Progenitor cell of endocrine pancreas (in vitro differentiated cells): ENCODE measurements around the gene CLCN3. TPM values are rescaled to one million over a fixed set of nuclear protein-coding genes. Genes with fewer than 3 reads are reported as not detected.
A peak's percentile ranks its signal among the peaks of the same experiment; 100 is the strongest.

Experiments used
- DNase-seq: peaks from one replicate; pipeline ENCODE4 v3.0.0; 2021; ENCODE audit warnings: low spot score; ENCODE audit not compliant: unreplicated experiment
- H3K27ac Mint-ChIP-seq: 2 replicates; pipeline ENCODE4 v1.8.0; 2021; ENCODE audit warnings: mild to moderate bottlenecking, moderate library complexity, mixed read lengths
- H3K27me3 Mint-ChIP-seq: 2 replicates; pipeline ENCODE4 v1.8.0; 2021; ENCODE audit warnings: mixed read lengths
- H3K36me3 Mint-ChIP-seq: 2 replicates; pipeline ENCODE4 v1.8.0; 2022; ENCODE audit warnings: mixed read lengths; ENCODE audit not compliant: insufficient read depth
- H3K4me1 Mint-ChIP-seq: 2 replicates; pipeline ENCODE4 v1.8.0; 2021; ENCODE audit warnings: low read depth, mixed read lengths
- H3K4me3 Mint-ChIP-seq: 2 replicates; pipeline ENCODE4 v1.8.0; 2021; ENCODE audit warnings: low read depth, mild to moderate bottlenecking, moderate library complexity, mixed read lengths
- H3K9me3 Mint-ChIP-seq: 2 replicates; pipeline ENCODE4 v1.8.0; 2021; ENCODE audit warnings: low read depth, mixed read lengths
- CTCF ChIP-seq: fragments of 200-600 bp; sonication (generic); IDR thresholded peaks from one replicate; pipeline ENCODE4 v1.5.0; 2021; ENCODE audit warnings: antibody characterized with exemption, mild to moderate bottlenecking; ENCODE audit not compliant: unreplicated experiment
- total RNA-seq: library from RNA; stranded (reverse); gene quantifications from 2 replicates; pipeline ENCODE4 v1.2.1, GENCODE V29; 2021

The CLCN3 gene
- total RNA-seq, 1 donor from 2014 or later: 117 TPM

GRCh38 chr4:169603312-169603711, 17.1 kb upstream of the CLCN3 start:
- Mint-ChIP-seq H3K27ac (no peak overlapping the region), H3K27me3 (no peaks in the 10 kb centered on the region), H3K36me3 (peaks cover 2% of the 10 kb centered on the region), H3K9me3 (no peaks in the 10 kb centered on the region), H3K4me1 (peaks cover 1% of the 10 kb centered on the region), H3K4me3 (no peak overlapping the region)
- no peak for DNase-seq
- TF ChIP-seq CTCF: no peak

- no peak overlapping the region for H3K27ac Mint-ChIP-seq
- DNase-seq: no peak
- TF ChIP-seq CTCF: no peak
- H3K4me3 Mint-ChIP-seq: no peak overlapping the region
- peaks cover 1% of the 10 kb centered on the region for H3K4me1 Mint-ChIP-seq
- peaks cover 2% of the 10 kb centered on the region for H3K36me3 Mint-ChIP-seq
- H3K27me3 Mint-ChIP-seq: no peaks in the 10 kb centered on the region
- no peaks in the 10 kb centered on the region for H3K9me3 Mint-ChIP-seq
Measured at GRCh38 chr4:169604131-169604900, 16.1 kb upstream of the CLCN3 start.

GRCh38 chr4:169604903-169605331, 15.5 kb upstream of the CLCN3 start:
- Mint-ChIP-seq H3K4me1 (peaks cover 1% of the 10 kb centered on the region), H3K9me3 (no peaks in the 10 kb centered on the region), H3K27ac (no peak overlapping the region), H3K36me3 (peaks cover 2% of the 10 kb centered on the region), H3K4me3 (no peak overlapping the region), H3K27me3 (no peaks in the 10 kb centered on the region)
- no peak for DNase-seq
- TF ChIP-seq CTCF: no peak

- no peak for DNase-seq
- H3K4me3 Mint-ChIP-seq: peak overlapping the region; percentile 97
- no peaks in the 10 kb centered on the region for H3K9me3 Mint-ChIP-seq
- H3K4me1 Mint-ChIP-seq: peaks cover 24% of the 10 kb centered on the region
- peak overlapping the region; percentile 66 for H3K27ac Mint-ChIP-seq
- TF ChIP-seq CTCF: no peak
- no peaks in the 10 kb centered on the region for H3K27me3 Mint-ChIP-seq
- peaks cover 1% of the 10 kb centered on the region for H3K36me3 Mint-ChIP-seq
Measured at GRCh38 chr4:169611157-169611556, 9.2 kb upstream of the CLCN3 start.

- DNase-seq: peak; percentile 66
- TF ChIP-seq CTCF: no peak
- H3K27me3 Mint-ChIP-seq: no peaks in the 10 kb centered on the region
- no peaks in the 10 kb centered on the region for H3K36me3 Mint-ChIP-seq
- peaks cover 24% of the 10 kb centered on the region for H3K4me1 Mint-ChIP-seq
- peak within 1 kb of the TSS; percentile 99 for H3K27ac Mint-ChIP-seq
- peak within 1 kb of the TSS; percentile 97 for H3K4me3 Mint-ChIP-seq
- no peaks in the 10 kb centered on the region for H3K9me3 Mint-ChIP-seq
Measured at GRCh38 chr4:169611991-169612870, 8.1 kb upstream of the CLCN3 start, which contains the start of gene NEK1. Gene NEK1 (minus strand): TSS chr4:169612583. CDS start chr4:169602630, 9,953 bp downstream.
